Mesothelial cell of epicardium (in vitro differentiated cells): ENCODE results near the gene UBE2Q1. TPM values are rescaled to one million over a fixed set of nuclear protein-coding genes. Genes with fewer than 3 reads are reported as not detected.

Source experiments
- DNase-seq, 2 experiments: peaks; one replicate each; pipeline ENCODE4 v3.0.0; 2021; ENCODE audit warnings: low spot score in 2 of 2; ENCODE audit not compliant: unreplicated experiment in 2 of 2
- H3K27ac Mint-ChIP-seq: 2 replicates; pipeline ENCODE4 v1.8.0; 2021; ENCODE audit warnings: mixed read lengths
- H3K27me3 Mint-ChIP-seq: 2 replicates; pipeline ENCODE4 v1.8.0; 2021; ENCODE audit warnings: low read depth, mixed read lengths
- H3K36me3 Mint-ChIP-seq: 2 replicates; pipeline ENCODE4 v1.8.0; 2021; ENCODE audit warnings: mixed read lengths
- H3K4me1 Mint-ChIP-seq: 2 replicates; pipeline ENCODE4 v1.8.0; 2021; ENCODE audit warnings: mixed read lengths
- H3K4me3 Mint-ChIP-seq: 2 replicates; pipeline ENCODE4 v1.8.0; 2021; ENCODE audit warnings: mild to moderate bottlenecking, moderate library complexity, mixed read lengths
- H3K9me3 Mint-ChIP-seq: 2 replicates; pipeline ENCODE4 v1.8.0; 2021; ENCODE audit warnings: mixed read lengths
- total RNA-seq: library from RNA; stranded (reverse); gene quantifications from 3 replicates; pipeline ENCODE4 v1.2.1, GENCODE V29; 2021
- TF ChIP-seq, protein P1 (sequence below): fragments of 200-600 bp; sonication (generic); IDR thresholded peaks from one replicate; pipeline ENCODE4 v1.5.0; 2021; ENCODE audit warnings: antibody characterized with exemption; ENCODE audit not compliant: unreplicated experiment

The UBE2Q1 gene
- 56.8 to 60.1 TPM (median 57.6 TPM) in 3 replicates for total RNA-seq

DNA sequence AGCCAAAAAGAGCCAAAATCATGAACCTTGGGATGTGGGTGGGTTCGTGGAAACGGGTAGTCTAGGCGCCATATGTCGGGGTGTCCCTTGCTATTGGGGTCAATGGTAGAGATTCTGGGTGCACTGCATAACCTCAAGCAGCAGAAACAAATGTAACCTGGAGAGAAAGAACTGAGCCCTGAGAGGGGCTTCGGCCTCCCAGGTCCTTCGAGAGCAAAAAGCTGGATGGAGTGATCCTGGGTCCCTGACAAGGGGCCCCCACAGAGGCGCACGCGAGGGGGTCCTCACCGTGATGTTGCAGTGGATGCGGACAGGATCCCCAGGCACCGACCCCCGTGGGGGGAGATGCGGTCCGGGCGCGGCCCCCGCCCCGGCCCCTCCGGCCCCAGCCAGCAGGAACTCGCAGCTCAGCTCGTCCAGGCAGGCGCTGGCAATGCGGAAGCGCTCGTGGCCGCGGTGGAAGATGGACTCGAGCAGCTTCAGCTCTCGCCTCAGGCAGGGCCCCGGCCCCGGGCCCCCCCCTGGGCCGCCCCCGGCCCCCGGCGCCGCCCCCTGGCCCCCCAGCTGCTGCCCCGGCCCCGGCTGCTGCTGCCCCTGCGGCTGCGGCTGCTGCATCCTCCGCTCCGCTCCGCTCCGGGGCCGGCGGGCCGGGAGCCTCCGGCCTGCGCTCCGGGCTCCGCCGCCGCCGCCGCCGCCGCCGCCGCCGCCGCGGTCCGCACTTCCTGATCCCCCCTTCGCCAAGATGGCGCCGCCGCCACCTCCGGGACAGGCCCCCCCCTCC is at the start of gene UBE2Q1:
Gene UBE2Q1, minus strand, starts transcription at position 724 of the 781 bp plus-strand sequence. Its CDS starts 109 bp downstream, at position 615.
- no peaks in the 10 kb centered on the region for H3K27me3 Mint-ChIP-seq
- DNase-seq, result peak; percentile 43 to 58

DNA sequence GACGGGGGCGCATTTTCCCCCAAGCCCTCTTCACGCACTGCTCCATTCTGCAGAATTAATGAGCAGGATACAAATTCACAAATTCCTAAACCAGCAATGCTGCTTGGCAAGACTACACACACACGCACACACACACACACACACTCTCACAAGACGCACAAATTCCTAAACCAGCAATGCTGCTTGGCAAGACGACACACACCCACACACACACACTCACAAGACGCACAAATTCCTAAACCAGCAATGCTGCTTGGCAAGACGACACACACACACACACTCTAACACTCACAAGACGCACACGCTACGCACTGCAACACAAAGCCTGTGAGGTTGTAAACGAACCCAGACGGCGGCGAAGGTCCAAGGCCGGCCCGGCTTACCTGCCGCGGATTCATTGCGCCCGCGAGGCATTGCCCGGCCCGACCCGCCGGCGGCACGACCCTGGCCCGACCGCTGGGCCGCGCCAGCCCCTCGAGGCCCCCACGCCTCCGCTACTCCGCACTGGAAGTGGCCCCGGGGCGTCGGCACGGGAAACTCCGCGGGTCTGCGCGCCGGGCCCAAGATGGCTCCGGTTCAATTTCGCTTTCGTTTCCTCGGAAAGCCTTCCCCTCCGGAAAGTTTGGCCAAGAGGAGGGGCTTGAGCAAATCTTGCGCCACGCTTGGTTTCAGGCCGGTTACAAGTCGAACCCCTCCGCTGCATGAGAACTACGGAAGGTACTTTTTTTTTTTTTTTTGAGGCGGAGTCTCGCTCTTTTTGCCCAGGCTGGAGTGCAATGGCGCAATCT is 49.3 kb upstream of the UBE2Q1 start, which contains the start of gene ADAR:
Gene ADAR, minus strand, starts transcription at position 578 of the 788 bp plus-strand sequence. Its CDS starts 180 bp downstream, at position 398.
- Mint-ChIP-seq H3K27ac (peak within 1 kb of the TSS; percentile 98), H3K4me1 (peaks cover 41% of the 10 kb centered on the region), H3K9me3 (no peaks in the 10 kb centered on the region), H3K27me3 (no peaks in the 10 kb centered on the region), H3K4me3 (peak within 1 kb of the TSS; percentile 86), H3K36me3 (peaks cover 3% of the 10 kb centered on the region)
- DNase-seq, result peak; percentile 71 to 85
- TF ChIP-seq, protein P1, sequence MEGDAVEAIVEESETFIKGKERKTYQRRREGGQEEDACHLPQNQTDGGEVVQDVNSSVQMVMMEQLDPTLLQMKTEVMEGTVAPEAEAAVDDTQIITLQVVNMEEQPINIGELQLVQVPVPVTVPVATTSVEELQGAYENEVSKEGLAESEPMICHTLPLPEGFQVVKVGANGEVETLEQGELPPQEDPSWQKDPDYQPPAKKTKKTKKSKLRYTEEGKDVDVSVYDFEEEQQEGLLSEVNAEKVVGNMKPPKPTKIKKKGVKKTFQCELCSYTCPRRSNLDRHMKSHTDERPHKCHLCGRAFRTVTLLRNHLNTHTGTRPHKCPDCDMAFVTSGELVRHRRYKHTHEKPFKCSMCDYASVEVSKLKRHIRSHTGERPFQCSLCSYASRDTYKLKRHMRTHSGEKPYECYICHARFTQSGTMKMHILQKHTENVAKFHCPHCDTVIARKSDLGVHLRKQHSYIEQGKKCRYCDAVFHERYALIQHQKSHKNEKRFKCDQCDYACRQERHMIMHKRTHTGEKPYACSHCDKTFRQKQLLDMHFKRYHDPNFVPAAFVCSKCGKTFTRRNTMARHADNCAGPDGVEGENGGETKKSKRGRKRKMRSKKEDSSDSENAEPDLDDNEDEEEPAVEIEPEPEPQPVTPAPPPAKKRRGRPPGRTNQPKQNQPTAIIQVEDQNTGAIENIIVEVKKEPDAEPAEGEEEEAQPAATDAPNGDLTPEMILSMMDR, result no peak

More for the DNA sequence above, at the start of gene UBE2Q1:
- Mint-ChIP-seq H3K9me3 (no peaks in the 10 kb centered on the region), H3K36me3 (peaks cover 14% of the 10 kb centered on the region), H3K4me1 (peaks cover 33% of the 10 kb centered on the region), H3K27ac (peak within 1 kb of the TSS; percentile 99), H3K4me3 (peak within 1 kb of the TSS; percentile 88)
- TF ChIP-seq, protein P1, result no peak

DNA sequence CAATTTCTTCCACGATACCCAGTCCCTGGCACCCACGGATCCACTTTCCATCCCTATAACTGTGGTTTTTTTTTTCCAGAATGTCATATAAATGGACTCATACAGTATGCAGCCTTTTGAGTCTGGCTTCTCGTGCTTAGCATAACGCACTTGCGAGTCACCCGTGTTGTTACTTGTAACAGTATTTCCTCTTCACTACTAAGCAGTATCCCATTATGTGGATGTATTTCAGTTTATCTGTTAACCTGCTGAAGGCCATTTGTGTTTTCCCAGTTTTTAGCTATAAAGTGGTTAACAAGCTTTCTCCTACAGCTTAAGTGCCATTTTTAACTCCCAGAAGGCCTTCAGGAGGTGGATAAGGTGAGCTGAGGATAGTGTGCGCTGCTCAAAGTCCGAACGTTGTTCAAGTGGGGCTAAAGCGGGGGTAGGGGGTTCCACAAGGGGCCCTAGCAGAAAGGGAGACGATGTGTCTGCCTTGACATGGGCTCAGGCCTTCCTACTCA is 48.7 kb upstream of the UBE2Q1 start:
- TF ChIP-seq, protein P1, result no peak
- Mint-ChIP-seq H3K36me3 (peaks cover 3% of the 10 kb centered on the region), H3K27me3 (no peaks in the 10 kb centered on the region), H3K27ac (peak overlapping the region; percentile 98), H3K4me3 (peak overlapping the region; percentile 86), H3K9me3 (no peaks in the 10 kb centered on the region), H3K4me1 (peaks cover 41% of the 10 kb centered on the region)
- DNase-seq, result no peak

DNA sequence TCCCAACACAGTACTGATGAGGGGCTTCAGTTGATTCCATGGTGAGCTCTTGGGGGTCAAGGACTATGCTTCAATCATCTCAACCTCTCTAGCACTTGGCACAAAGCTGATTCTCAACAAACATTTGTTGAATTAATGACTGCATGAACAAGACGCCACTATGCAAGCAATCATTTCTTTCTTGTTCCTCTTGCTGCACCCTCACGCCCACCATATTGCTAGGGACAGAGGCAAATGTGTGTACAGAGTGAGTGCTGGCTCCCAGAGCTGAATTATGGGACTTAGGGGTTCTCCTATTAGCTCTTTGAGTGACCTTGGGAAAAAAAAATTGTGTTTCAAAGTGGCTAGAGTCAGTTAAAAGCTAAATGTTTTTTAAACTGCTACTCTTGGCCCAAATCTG is 47.1 kb upstream of the UBE2Q1 start:
- peaks cover 34% of the 10 kb centered on the region for H3K4me1 Mint-ChIP-seq
- H3K9me3 Mint-ChIP-seq, result no peaks in the 10 kb centered on the region
- no peak overlapping the region for H3K27ac Mint-ChIP-seq
- peaks cover 17% of the 10 kb centered on the region for H3K36me3 Mint-ChIP-seq
- H3K4me3 Mint-ChIP-seq, result no peak overlapping the region
- no peaks in the 10 kb centered on the region for H3K27me3 Mint-ChIP-seq
- no peak for DNase-seq
- TF ChIP-seq, protein P1, result no peak

DNA sequence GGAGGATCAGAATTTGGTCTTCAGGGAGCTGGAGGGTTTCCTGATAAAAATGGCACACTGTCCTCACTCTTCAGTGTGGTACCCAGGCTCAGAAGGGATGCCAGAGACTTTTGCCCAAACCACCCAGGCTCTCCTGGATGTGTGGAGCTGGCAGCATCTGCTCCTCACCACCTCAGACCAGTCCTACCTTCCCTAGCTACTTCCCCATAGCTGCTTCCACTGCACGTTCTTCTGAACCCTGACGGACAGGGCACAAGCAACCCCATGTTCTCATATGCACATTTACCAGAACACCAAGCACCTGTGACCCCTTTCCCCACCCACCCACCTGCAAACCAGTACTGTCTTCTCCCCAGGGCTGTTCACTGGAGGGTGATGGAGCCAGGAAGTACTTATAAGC is 44.9 kb upstream of the UBE2Q1 start:
- Mint-ChIP-seq H3K4me1 (peaks cover 25% of the 10 kb centered on the region), H3K4me3 (no peak overlapping the region), H3K9me3 (no peaks in the 10 kb centered on the region), H3K27ac (no peak overlapping the region), H3K27me3 (no peaks in the 10 kb centered on the region), H3K36me3 (peaks cover 22% of the 10 kb centered on the region)
- DNase-seq, result no peak
- TF ChIP-seq, protein P1, result no peak
